Transverse colon (tissue), 3 donors: ENCODE results near the gene TSACC.

Experiments used
- CTCF ChIP-seq, 5 experiments: fragments of 200-600 bp in 3 of 5; fragments of 450-650 bp in 2 of 5; sonication (generic) in 3 of 5; IDR thresholded peaks; 1 replicate in 2 of 5; 2 replicates in 3 of 5; pipeline ENCODE4 v1.5.1; 2016 to 2017; ENCODE audit warnings: antibody characterized with exemption in 5 of 5, inconsistent platforms in 3 of 5, mild to moderate bottlenecking in 2 of 5, moderate library complexity in 1 of 5
- POLR2A ChIP-seq: fragments of 450-650 bp; IDR thresholded peaks from one replicate; pipeline ENCODE4 v1.6.1; 2016; ENCODE audit warnings: antibody characterized with exemption, mild to moderate bottlenecking, moderate library complexity

GRCh38 chr1:156366378-156367166 lies 28.2 kb downstream of the TSACC start:
- TF ChIP-seq CTCF (IDR thresholded peaks at IDR 0.05) (no peak), POLR2A (no peak)
